Keratinocyte (primary cell): Measurements from ENCODE around the gene CLMN. TPM values are rescaled to one million over a fixed set of nuclear protein-coding genes. Genes with fewer than 3 reads are reported as not detected.

Experiments used
- DNase-seq: peaks from one replicate; pipeline ENCODE4 v3.0.0-alpha.2; 2011; ENCODE audit warnings: low read depth, missing footprints, low spot score
- FAIRE-seq: peaks from 2 replicates; lab custom pipeline; 2011; peaks lifted over from hg19 to GRCh38; lab: Jason Lieb, UNC
- H2AFZ ChIP-seq: 2 replicates; pipeline ENCODE4 v1.6.0; 2012; ENCODE audit warnings: low read length, control low read depth, inconsistent platforms; ENCODE audit not compliant: control insufficient read depth
- H3K27ac ChIP-seq: 2 replicates; pipeline ENCODE4 v1.5.1; 2011; ENCODE audit warnings: low read length; ENCODE audit not compliant: control insufficient read depth, insufficient read depth
- H3K27me3 ChIP-seq: 3 replicates; pipeline ENCODE4 v1.6.0; 2011; ENCODE audit warnings: low read length; ENCODE audit not compliant: control insufficient read depth, insufficient read depth; ENCODE audit errors: extremely low read depth
- H3K36me3 ChIP-seq, 2 experiments: 2 replicates in 1 of 2; 3 replicates in 1 of 2; pipeline ENCODE4 v1.5.1; 2011; ENCODE audit warnings: low read length in 2 of 2, mild to moderate bottlenecking in 1 of 2; ENCODE audit not compliant: control insufficient read depth in 2 of 2, insufficient read depth in 2 of 2; ENCODE audit errors: extremely low read depth in 1 of 2
- H3K4me1 ChIP-seq: 3 replicates; pipeline ENCODE4 v1.5.1; 2011; ENCODE audit warnings: low read length; ENCODE audit not compliant: control insufficient read depth, insufficient read depth; ENCODE audit errors: extremely low read depth
- H3K4me2 ChIP-seq: 3 replicates; pipeline ENCODE4 v1.6.0; 2011; ENCODE audit warnings: low read depth, low read length; ENCODE audit not compliant: control insufficient read depth, insufficient read depth; ENCODE audit errors: extremely low read depth
- H3K4me3 ChIP-seq, 3 experiments: fragments of 200-600 bp in 1 of 3; sonication (generic) in 1 of 3; 2 replicates in 2 of 3; 3 replicates in 1 of 3; pipeline ENCODE4 v1.5.1; 2011 to 2016; ENCODE audit warnings: low read length in 3 of 3, mild to moderate bottlenecking in 3 of 3, control low read depth in 2 of 3, inconsistent platforms in 1 of 3, low read depth in 1 of 3, mixed read lengths in 1 of 3, mixed run types in 1 of 3, moderate library complexity in 1 of 3; ENCODE audit not compliant: control insufficient read depth in 2 of 3, insufficient read depth in 2 of 3; ENCODE audit errors: extremely low read depth in 1 of 3
- H3K79me2 ChIP-seq: 2 replicates; pipeline ENCODE4 v1.6.0; 2012; ENCODE audit warnings: low read length; ENCODE audit not compliant: control insufficient read depth, insufficient read depth
- H3K9ac ChIP-seq: 3 replicates; pipeline ENCODE4 v1.6.0; 2011; ENCODE audit warnings: low read length; ENCODE audit not compliant: control insufficient read depth, insufficient read depth; ENCODE audit errors: extremely low read depth
- H3K9me1 ChIP-seq: 3 replicates; pipeline ENCODE4 v1.6.0; 2011; ENCODE audit warnings: low read length; ENCODE audit not compliant: control insufficient read depth, insufficient read depth; ENCODE audit errors: extremely low read depth
- H3K9me3 ChIP-seq: 2 replicates; pipeline ENCODE4 v1.5.1; 2012; ENCODE audit warnings: low read depth, low read length; ENCODE audit not compliant: control insufficient read depth
- H4K20me1 ChIP-seq: 3 replicates; pipeline ENCODE4 v1.6.0; 2011; ENCODE audit warnings: low read length; ENCODE audit not compliant: control insufficient read depth, insufficient read depth; ENCODE audit errors: extremely low read depth
- EZH2 ChIP-seq: IDR thresholded peaks from one replicate; pipeline ENCODE4 v1.6.1; 2012; ENCODE audit warnings: inconsistent platforms, mild to moderate bottlenecking, low read length, moderate library complexity
- dilution Hi-C: fragments of 300-500 bp; cut with MboI; formaldehyde crosslinking; loops from one replicate; pipeline ENCODE4 v1.7.0; 2020; ENCODE audit warnings: low sequenced_read_pairs; ENCODE audit not compliant: extremely low pct_ligation_motif_present
- polyA plus RNA-seq, 5 experiments: library from polyadenylated mRNA; depleted of rRNA in 3 of 5; stranded (reverse) in 3 of 5; stranded (forward) in 1 of 5; unstranded in 1 of 5; fragments of >200 nt; gene quantifications; 1 replicate in 1 of 5; 2 replicates in 3 of 5; 3 replicates in 1 of 5; pipeline versions ENCODE4 v1.2.1 to v1.2.3, GENCODE V29; 2011 to 2012; ENCODE audit warnings: missing spikeins in 2 of 5, low read depth in 1 of 5, low replicate concordance in 1 of 5
- TF ChIP-seq, protein P1 (sequence below), 3 experiments: IDR thresholded peaks in 1 of 3; conservative IDR thresholded peaks in 1 of 3; optimal IDR thresholded peaks in 1 of 3; 2 replicates in 2 of 3; 3 replicates in 1 of 3; pipeline versions ENCODE3 to v1.5.1; 2011; ENCODE audit warnings: low read length in 3 of 3, mild to moderate bottlenecking in 3 of 3, moderate library complexity in 2 of 3, control low read depth in 1 of 3, inconsistent platforms in 1 of 3; ENCODE audit not compliant: insufficient read depth in 2 of 3; ENCODE audit errors: extremely low read depth in 1 of 3

The CLMN gene
- polyA plus RNA-seq, 1 donor (not counting 4 experiments of a cell fraction or from before 2014, with no cell fraction given), result 6.1 TPM

GRCh38 chr14:95329941-95330340 lies 10.2 kb upstream of the CLMN start:
- Histone ChIP-seq H3K9ac (no peak overlapping the region), H3K4me2 (no peak overlapping the region), H3K9me1 (no peaks in the 10 kb centered on the region), H3K9me3 (no peaks in the 10 kb centered on the region), H3K27ac (no peak overlapping the region), H3K79me2 (no peaks in the 10 kb centered on the region), H3K4me3 (no peak overlapping the region), H3K27me3 (no peaks in the 10 kb centered on the region), H4K20me1 (no peaks in the 10 kb centered on the region), H3K4me1 (peaks cover 25% of the 10 kb centered on the region), H3K36me3 (no peaks in the 10 kb centered on the region), H2AFZ (no peak overlapping the region)
- FAIRE-seq, result no peak
- dilution Hi-C loops, result no loop called here
- TF ChIP-seq EZH2, result no peak
- no peak for DNase-seq

- peak; percentile 52 for FAIRE-seq
Measured at GRCh38 chr14:95328729-95329503, 9.2 kb upstream of the CLMN start.

More at GRCh38 chr14:95328729-95329503, 9.2 kb upstream of the CLMN start:
- H3K36me3 ChIP-seq, result no peaks in the 10 kb centered on the region
- dilution Hi-C loops, result no loop called here
- no peaks in the 10 kb centered on the region for H3K79me2 ChIP-seq
- H2AFZ ChIP-seq, result no peak overlapping the region
- DNase-seq, result no peak
- TF ChIP-seq, protein P1, sequence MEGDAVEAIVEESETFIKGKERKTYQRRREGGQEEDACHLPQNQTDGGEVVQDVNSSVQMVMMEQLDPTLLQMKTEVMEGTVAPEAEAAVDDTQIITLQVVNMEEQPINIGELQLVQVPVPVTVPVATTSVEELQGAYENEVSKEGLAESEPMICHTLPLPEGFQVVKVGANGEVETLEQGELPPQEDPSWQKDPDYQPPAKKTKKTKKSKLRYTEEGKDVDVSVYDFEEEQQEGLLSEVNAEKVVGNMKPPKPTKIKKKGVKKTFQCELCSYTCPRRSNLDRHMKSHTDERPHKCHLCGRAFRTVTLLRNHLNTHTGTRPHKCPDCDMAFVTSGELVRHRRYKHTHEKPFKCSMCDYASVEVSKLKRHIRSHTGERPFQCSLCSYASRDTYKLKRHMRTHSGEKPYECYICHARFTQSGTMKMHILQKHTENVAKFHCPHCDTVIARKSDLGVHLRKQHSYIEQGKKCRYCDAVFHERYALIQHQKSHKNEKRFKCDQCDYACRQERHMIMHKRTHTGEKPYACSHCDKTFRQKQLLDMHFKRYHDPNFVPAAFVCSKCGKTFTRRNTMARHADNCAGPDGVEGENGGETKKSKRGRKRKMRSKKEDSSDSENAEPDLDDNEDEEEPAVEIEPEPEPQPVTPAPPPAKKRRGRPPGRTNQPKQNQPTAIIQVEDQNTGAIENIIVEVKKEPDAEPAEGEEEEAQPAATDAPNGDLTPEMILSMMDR (optimal IDR thresholded peaks at IDR 0.05 in 1 of 3, IDR thresholded peaks at IDR 0.05 in 1 of 3, conservative IDR thresholded peaks at IDR 0.05 in 1 of 3; ENCODE audit: extremely low read depth in 1 of 3, insufficient read depth in 2 of 3, low read length in 3 of 3), result no peak
- TF ChIP-seq EZH2, result no peak
- no peaks in the 10 kb centered on the region for H3K9me1 ChIP-seq
- H3K9me3 ChIP-seq, result no peaks in the 10 kb centered on the region
- H4K20me1 ChIP-seq, result no peaks in the 10 kb centered on the region
- H3K27ac ChIP-seq, result peak overlapping the region; percentile 23
- peak overlapping the region; percentile 44 for H3K4me2 ChIP-seq
- H3K9ac ChIP-seq, result no peak overlapping the region
- H3K4me1 ChIP-seq, result peaks cover 27% of the 10 kb centered on the region
- H3K4me3 ChIP-seq, result no peak overlapping the region
- no peaks in the 10 kb centered on the region for H3K27me3 ChIP-seq
